Measurements from ENCODE around the gene SCAMP4.

DNA sequence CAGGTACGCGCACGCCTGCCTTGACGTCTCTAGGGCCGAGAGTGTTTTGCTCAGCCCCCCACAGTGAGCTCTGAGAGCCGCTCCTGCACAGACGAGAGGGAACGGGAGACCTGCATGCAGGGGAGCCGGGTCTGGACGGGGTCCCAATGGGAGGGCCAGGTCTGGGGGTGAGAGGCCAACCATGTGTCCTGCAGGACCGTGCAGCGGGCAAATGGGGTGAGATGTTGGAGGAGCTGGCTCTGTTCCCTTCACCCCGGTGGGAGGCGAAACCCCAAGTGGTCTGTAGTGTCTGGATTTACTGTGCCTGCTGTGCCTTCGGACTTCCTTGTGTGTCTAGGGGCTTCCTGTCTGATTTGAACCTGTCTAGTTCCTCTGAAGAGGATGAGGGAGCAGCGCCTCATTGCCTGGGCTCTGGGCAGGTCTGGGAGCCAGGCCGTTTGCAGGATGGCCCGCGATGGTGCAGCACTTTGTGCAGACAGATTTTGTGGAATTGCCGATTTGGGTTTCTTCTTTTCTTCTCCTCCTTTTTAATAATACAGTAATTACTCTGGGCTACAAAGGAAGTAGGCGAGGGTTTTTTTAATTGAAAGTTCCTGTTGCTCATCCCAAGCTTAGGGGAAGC lies 37.8 kb downstream of the SCAMP4 start:
- TF ChIP-seq CTCF (IDR thresholded peaks at IDR 0.05) (no peak), JUN (CRISPR knock-in tag; IDR thresholded peaks at IDR 0.05) (no peak), NR2C2 (CRISPR knock-in tag; IDR thresholded peaks at IDR 0.05) (no peak), CREB1 (CRISPR knock-in tag; IDR thresholded peaks at IDR 0.05) (no peak), PRDM15 (CRISPR knock-in tag; IDR thresholded peaks at IDR 0.05) (no peak), FOXK1 (CRISPR knock-in tag; IDR thresholded peaks at IDR 0.05) (no peak), CBFB (CRISPR knock-in tag; IDR thresholded peaks at IDR 0.05; ENCODE audit: low read depth) (no peak), ZNF416 (CRISPR knock-in tag; IDR thresholded peaks at IDR 0.05) (no peak), NFE2L1 (CRISPR knock-in tag; IDR thresholded peaks at IDR 0.05) (no peak)
- TF ChIP-seq, protein P1, sequence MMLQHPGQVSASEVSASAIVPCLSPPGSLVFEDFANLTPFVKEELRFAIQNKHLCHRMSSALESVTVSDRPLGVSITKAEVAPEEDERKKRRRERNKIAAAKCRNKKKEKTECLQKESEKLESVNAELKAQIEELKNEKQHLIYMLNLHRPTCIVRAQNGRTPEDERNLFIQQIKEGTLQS (CRISPR knock-in tag; conservative IDR thresholded peaks at IDR 0.05), result no peak
- TF ChIP-seq, protein P2, sequence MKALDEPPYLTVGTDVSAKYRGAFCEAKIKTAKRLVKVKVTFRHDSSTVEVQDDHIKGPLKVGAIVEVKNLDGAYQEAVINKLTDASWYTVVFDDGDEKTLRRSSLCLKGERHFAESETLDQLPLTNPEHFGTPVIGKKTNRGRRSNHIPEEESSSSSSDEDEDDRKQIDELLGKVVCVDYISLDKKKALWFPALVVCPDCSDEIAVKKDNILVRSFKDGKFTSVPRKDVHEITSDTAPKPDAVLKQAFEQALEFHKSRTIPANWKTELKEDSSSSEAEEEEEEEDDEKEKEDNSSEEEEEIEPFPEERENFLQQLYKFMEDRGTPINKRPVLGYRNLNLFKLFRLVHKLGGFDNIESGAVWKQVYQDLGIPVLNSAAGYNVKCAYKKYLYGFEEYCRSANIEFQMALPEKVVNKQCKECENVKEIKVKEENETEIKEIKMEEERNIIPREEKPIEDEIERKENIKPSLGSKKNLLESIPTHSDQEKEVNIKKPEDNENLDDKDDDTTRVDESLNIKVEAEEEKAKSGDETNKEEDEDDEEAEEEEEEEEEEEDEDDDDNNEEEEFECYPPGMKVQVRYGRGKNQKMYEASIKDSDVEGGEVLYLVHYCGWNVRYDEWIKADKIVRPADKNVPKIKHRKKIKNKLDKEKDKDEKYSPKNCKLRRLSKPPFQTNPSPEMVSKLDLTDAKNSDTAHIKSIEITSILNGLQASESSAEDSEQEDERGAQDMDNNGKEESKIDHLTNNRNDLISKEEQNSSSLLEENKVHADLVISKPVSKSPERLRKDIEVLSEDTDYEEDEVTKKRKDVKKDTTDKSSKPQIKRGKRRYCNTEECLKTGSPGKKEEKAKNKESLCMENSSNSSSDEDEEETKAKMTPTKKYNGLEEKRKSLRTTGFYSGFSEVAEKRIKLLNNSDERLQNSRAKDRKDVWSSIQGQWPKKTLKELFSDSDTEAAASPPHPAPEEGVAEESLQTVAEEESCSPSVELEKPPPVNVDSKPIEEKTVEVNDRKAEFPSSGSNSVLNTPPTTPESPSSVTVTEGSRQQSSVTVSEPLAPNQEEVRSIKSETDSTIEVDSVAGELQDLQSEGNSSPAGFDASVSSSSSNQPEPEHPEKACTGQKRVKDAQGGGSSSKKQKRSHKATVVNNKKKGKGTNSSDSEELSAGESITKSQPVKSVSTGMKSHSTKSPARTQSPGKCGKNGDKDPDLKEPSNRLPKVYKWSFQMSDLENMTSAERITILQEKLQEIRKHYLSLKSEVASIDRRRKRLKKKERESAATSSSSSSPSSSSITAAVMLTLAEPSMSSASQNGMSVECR (CRISPR knock-in tag; IDR thresholded peaks at IDR 0.05; ENCODE audit: borderline replicate concordance), result no peak
- TF ChIP-seq, protein P3, sequence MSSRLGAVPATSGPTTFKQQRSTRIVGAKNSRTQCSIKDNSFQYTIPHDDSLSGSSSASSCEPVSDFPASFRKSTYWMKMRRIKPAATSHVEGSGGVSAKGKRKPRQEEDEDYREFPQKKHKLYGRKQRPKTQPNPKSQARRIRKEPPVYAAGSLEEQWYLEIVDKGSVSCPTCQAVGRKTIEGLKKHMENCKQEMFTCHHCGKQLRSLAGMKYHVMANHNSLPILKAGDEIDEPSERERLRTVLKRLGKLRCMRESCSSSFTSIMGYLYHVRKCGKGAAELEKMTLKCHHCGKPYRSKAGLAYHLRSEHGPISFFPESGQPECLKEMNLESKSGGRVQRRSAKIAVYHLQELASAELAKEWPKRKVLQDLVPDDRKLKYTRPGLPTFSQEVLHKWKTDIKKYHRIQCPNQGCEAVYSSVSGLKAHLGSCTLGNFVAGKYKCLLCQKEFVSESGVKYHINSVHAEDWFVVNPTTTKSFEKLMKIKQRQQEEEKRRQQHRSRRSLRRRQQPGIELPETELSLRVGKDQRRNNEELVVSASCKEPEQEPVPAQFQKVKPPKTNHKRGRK (CRISPR knock-in tag; IDR thresholded peaks at IDR 0.05; ENCODE audit: borderline replicate concordance), result no peak
